Osteoblast (primary cell): ENCODE results near the gene SFMBT2. TPM values are rescaled to one million over a fixed set of nuclear protein-coding genes. Genes with fewer than 3 reads are reported as not detected.

Experiments
- DNase-seq: peaks from one replicate; pipeline ENCODE4 v3.0.0; 2011; ENCODE audit warnings: low spot score, mixed read lengths; ENCODE audit not compliant: insufficient read length; ENCODE audit errors: missing footprints
- H2AFZ ChIP-seq: 2 replicates; pipeline ENCODE4 v1.6.0; 2011; ENCODE audit warnings: mild to moderate bottlenecking, low read length
- H3K27ac ChIP-seq: 2 replicates; pipeline ENCODE4 v1.5.1; 2011; ENCODE audit warnings: mild to moderate bottlenecking, low read depth, low read length, moderate library complexity
- H3K27me3 ChIP-seq: 2 replicates; pipeline ENCODE4 v1.6.0; 2012; ENCODE audit warnings: mild to moderate bottlenecking, control low read depth, inconsistent platforms, low read length, moderate library complexity; ENCODE audit not compliant: insufficient read depth
- H3K36me3 ChIP-seq: 2 replicates; pipeline ENCODE4 v1.5.1; 2011; ENCODE audit warnings: mild to moderate bottlenecking, low read length, control low read depth, moderate library complexity; ENCODE audit not compliant: insufficient read depth
- H3K4me1 ChIP-seq: 2 replicates; pipeline ENCODE4 v1.5.1; 2011; ENCODE audit warnings: mild to moderate bottlenecking, low read length, control low read depth, moderate library complexity; ENCODE audit not compliant: insufficient read depth
- H3K4me2 ChIP-seq: 2 replicates; pipeline ENCODE4 v1.6.0; 2011; ENCODE audit warnings: mild to moderate bottlenecking, low read length; ENCODE audit not compliant: insufficient read depth
- H3K4me3 ChIP-seq: fragments of 200-600 bp; sonication (generic); 3 replicates; pipeline ENCODE4 v1.5.1; 2012; ENCODE audit warnings: mild to moderate bottlenecking, low read length, inconsistent platforms; ENCODE audit not compliant: insufficient read depth
- H3K79me2 ChIP-seq: 2 replicates; pipeline ENCODE4 v1.6.0; 2012; ENCODE audit warnings: mild to moderate bottlenecking, low read length, control low read depth, inconsistent platforms; ENCODE audit not compliant: insufficient read depth
- H3K9me3 ChIP-seq: 2 replicates; pipeline ENCODE4 v1.5.1; 2011; ENCODE audit warnings: low read depth, low read length, control low read depth
- H4K20me1 ChIP-seq: 2 replicates; pipeline ENCODE4 v1.6.0; 2012; ENCODE audit warnings: mild to moderate bottlenecking, low read length, control low read depth; ENCODE audit not compliant: insufficient read depth
- total RNA-seq: library from RNA; depleted of rRNA; stranded (reverse); fragments of >200 nt; gene quantifications from 2 replicates; pipeline ENCODE4 v1.2.3, GENCODE V29; 2012
- TF ChIP-seq, protein P1 (sequence below): IDR thresholded peaks from 2 replicates; pipeline ENCODE4 v1.5.1; 2011; ENCODE audit warnings: mild to moderate bottlenecking, low read depth, low read length, moderate library complexity; ENCODE audit errors: extremely low read depth

SFMBT2 gene
- total RNA-seq, 1 donor: under 0.01 TPM

DNA sequence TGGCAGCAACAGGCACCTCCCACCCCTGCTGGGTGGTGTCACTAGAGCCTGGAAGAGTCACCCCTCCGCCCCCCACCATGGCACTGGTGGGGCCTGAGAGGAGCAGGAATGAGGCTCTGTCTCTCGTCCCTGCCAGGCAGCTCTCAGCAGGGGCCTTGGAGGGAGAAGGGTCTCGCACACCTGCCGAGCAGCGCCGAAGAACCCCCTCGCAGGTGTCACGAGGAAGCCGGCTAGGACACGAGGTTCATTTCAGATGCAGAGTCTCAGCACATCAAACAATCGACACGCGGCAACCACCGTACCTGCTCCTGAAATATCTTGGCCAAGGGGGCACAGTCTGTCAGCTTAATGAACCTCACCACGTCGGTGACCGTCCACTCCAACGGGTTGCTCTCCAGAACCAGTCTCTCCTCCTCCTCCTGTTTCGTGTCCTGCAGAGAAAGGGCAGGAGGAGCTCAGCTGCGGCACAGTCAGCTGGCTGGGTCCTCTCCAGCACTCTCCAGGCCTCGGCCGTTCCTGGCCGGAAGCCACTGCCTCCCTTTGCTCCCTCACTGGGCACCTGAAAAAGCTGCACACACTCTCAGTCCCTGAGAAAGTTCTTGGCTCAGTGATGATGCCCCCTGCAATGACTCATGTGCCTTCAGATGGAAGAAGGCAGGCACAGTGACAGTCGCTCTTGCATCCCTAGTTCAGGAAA is 240.1 kb downstream of the SFMBT2 start:
- Histone ChIP-seq H3K27me3 (no peaks in the 10 kb centered on the region), H2AFZ (no peak overlapping the region), H3K9me3 (no peaks in the 10 kb centered on the region), H3K79me2 (no peaks in the 10 kb centered on the region), H3K4me2 (no peak overlapping the region), H3K27ac (no peak overlapping the region), H3K4me3 (no peak overlapping the region), H4K20me1 (no peaks in the 10 kb centered on the region), H3K4me1 (no peaks in the 10 kb centered on the region), H3K36me3 (no peaks in the 10 kb centered on the region)
- DNase-seq: no peak
- TF ChIP-seq, protein P1, sequence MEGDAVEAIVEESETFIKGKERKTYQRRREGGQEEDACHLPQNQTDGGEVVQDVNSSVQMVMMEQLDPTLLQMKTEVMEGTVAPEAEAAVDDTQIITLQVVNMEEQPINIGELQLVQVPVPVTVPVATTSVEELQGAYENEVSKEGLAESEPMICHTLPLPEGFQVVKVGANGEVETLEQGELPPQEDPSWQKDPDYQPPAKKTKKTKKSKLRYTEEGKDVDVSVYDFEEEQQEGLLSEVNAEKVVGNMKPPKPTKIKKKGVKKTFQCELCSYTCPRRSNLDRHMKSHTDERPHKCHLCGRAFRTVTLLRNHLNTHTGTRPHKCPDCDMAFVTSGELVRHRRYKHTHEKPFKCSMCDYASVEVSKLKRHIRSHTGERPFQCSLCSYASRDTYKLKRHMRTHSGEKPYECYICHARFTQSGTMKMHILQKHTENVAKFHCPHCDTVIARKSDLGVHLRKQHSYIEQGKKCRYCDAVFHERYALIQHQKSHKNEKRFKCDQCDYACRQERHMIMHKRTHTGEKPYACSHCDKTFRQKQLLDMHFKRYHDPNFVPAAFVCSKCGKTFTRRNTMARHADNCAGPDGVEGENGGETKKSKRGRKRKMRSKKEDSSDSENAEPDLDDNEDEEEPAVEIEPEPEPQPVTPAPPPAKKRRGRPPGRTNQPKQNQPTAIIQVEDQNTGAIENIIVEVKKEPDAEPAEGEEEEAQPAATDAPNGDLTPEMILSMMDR: no peak

DNA sequence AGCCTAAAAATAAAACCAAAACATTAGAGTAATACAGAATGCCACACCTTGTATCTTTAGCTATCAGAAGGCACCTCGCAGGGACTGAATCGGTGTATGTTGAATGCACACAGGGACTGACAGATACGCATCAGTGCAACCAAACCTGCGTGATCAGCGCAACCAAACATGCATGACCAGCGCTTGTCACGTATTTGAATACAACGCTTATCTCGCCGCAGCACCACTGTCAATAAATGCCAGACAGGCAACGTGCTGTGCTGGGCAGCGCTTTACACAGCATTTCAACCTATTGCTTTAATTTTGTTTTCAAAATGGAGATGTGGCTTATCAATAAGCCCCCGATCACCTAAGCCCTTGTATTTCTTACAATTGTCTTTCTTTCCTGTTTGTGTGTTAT is 242.4 kb downstream of the SFMBT2 start:
- Histone ChIP-seq H3K27me3 (no peaks in the 10 kb centered on the region), H3K79me2 (no peaks in the 10 kb centered on the region), H3K4me1 (no peaks in the 10 kb centered on the region), H2AFZ (no peak overlapping the region), H3K27ac (no peak overlapping the region), H3K9me3 (peaks cover 3% of the 10 kb centered on the region), H3K36me3 (no peaks in the 10 kb centered on the region), H3K4me2 (no peak overlapping the region), H3K4me3 (no peak overlapping the region), H4K20me1 (no peaks in the 10 kb centered on the region)
- DNase-seq: no peak
- TF ChIP-seq, protein P1: no peak

DNA sequence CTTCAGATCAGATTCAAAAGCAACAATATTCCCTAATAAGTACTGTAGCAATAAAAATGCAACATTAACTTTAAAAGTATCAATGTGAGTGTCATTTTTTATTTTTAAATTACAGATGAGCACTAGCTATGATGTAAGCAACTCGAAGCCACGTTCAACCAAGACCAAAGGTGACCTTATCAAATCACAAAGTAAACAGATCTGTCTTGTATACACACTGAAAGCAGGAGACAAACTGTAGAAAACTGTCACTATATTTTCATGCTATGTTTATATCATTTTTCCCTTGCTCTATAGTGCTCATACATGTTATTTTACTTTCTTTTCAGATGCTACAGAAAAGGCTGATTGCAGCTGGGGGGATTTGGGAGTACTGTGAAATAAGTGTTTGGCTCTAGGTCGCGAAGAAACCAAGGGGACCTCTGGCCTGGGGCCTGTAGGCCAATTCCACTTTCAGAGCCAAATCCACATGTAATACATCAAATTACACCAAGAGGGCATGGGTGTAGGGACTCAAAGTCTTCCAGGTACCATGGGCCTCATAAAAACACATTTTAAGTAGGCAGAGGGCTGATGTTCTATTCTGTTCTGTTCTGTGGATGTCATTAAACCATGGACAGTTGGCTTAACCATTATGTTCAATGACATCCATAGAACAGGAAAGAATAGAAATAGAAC is 245.2 kb downstream of the SFMBT2 start:
- H4K20me1 ChIP-seq: no peaks in the 10 kb centered on the region
- DNase-seq: no peak
- TF ChIP-seq, protein P1: no peak
- no peaks in the 10 kb centered on the region for H3K4me1 ChIP-seq
- H3K27me3 ChIP-seq: no peaks in the 10 kb centered on the region
- H3K4me2 ChIP-seq: no peak overlapping the region
- no peak overlapping the region for H3K4me3 ChIP-seq
- no peaks in the 10 kb centered on the region for H3K79me2 ChIP-seq
- H3K9me3 ChIP-seq: peaks cover 6% of the 10 kb centered on the region
- H2AFZ ChIP-seq: no peak overlapping the region
- H3K36me3 ChIP-seq: no peaks in the 10 kb centered on the region
- H3K27ac ChIP-seq: no peak overlapping the region

DNA sequence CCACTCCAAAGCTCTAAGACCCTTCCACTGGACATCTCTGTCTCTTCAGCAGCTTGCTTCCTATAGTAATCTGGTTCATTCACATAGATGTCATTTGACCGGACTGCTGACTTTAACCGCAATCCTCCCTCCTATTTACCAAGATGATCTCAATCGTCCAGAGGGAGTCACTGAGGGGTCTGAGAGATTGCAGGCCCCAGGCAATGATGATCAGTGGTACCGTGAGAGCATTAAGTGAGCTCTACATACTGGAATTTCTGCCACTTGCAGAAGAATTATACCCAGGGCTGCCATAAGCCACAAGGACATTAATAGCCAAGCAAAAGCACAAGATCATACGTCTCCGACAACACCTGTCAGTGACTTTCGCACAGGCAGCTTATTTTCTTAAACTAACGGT is 245.9 kb downstream of the SFMBT2 start:
- no peak overlapping the region for H3K27ac ChIP-seq
- DNase-seq: no peak
- no peaks in the 10 kb centered on the region for H3K27me3 ChIP-seq
- H3K4me1 ChIP-seq: no peaks in the 10 kb centered on the region
- H3K4me3 ChIP-seq: no peak overlapping the region
- no peaks in the 10 kb centered on the region for H4K20me1 ChIP-seq
- H3K9me3 ChIP-seq: peaks cover 6% of the 10 kb centered on the region
- H3K36me3 ChIP-seq: no peaks in the 10 kb centered on the region
- H3K4me2 ChIP-seq: no peak overlapping the region
- TF ChIP-seq, protein P1: no peak
- H3K79me2 ChIP-seq: no peaks in the 10 kb centered on the region
- no peak overlapping the region for H2AFZ ChIP-seq
